Activated naive CD4-positive, alpha-beta T cell treated with anti-CD3 and anti-CD28 coated beads, Interleukin-2, amount 10 ng/mL, durations not matched to agents 7 days and 5 days (primary cell): ENCODE data around the gene BTBD9.
"Not testable (repeated sequence)": the region's sequence is repeated elsewhere in the genome, so short reads cannot be mapped to it uniquely, and the experiment has no call there.

Experiments used
- CTCF ChIA-PET: fragments of 350-600 bp; sonication (Branson Sonifier 250); formaldehyde crosslinking; loops from one replicate; lab custom pipeline; 2021; ENCODE audit warnings: antibody characterized with exemption; lab: Charles Lee
- DNase-seq: peaks from one replicate; pipeline ENCODE4 v3.0.0-alpha.2; 2020
- H3K27ac Mint-ChIP-seq: one replicate; pipeline ENCODE4 v1.8.0; 2021; ENCODE audit warnings: mild to moderate bottlenecking, moderate library complexity, mixed read lengths
- H3K27me3 Mint-ChIP-seq: one replicate; pipeline ENCODE4 v1.8.0; 2021; ENCODE audit warnings: mild to moderate bottlenecking, mixed read lengths
- H3K36me3 Mint-ChIP-seq: one replicate; pipeline ENCODE4 v1.8.0; 2021; ENCODE audit warnings: mixed read lengths
- H3K4me1 Mint-ChIP-seq: one replicate; pipeline ENCODE4 v1.8.0; 2021; ENCODE audit warnings: mixed read lengths
- H3K4me3 Mint-ChIP-seq: one replicate; pipeline ENCODE4 v1.8.0; 2021; ENCODE audit warnings: mild to moderate bottlenecking, moderate library complexity, mixed read lengths
- H3K9me3 Mint-ChIP-seq: one replicate; pipeline ENCODE4 v1.8.0; 2021; ENCODE audit warnings: mixed read lengths

Gene BTBD9

GRCh38 chr6:38436726-38437465 is 202.8 kb downstream of the BTBD9 start:
- CTCF ChIA-PET: no interaction called here
- H3K27ac Mint-ChIP-seq: no peak overlapping the region

GRCh38 chr6:38435330-38435729 is 204.4 kb downstream of the BTBD9 start:
- Mint-ChIP-seq H3K9me3 (peaks cover 5% of the 10 kb centered on the region), H3K27me3 (no peaks in the 10 kb centered on the region), H3K27ac (no peak overlapping the region), H3K4me1 (no peaks in the 10 kb centered on the region), H3K4me3 (no peak overlapping the region), H3K36me3 (no peaks in the 10 kb centered on the region)
- no peak for DNase-seq
- CTCF ChIA-PET: no interaction called here

More at GRCh38 chr6:38436726-38437465, 202.8 kb downstream of the BTBD9 start:
- Mint-ChIP-seq H3K36me3 (no peaks in the 10 kb centered on the region), H3K4me3 (no peak overlapping the region), H3K4me1 (no peaks in the 10 kb centered on the region), H3K9me3 (peaks cover 5% of the 10 kb centered on the region), H3K27me3 (no peaks in the 10 kb centered on the region)
- no peak for DNase-seq

GRCh38 chr6:38434051-38434450 is 205.7 kb downstream of the BTBD9 start:
- Mint-ChIP-seq H3K4me3 (no peak overlapping the region), H3K36me3 (no peaks in the 10 kb centered on the region), H3K4me1 (no peaks in the 10 kb centered on the region), H3K27ac (no peak overlapping the region), H3K9me3 (peaks cover 5% of the 10 kb centered on the region), H3K27me3 (no peaks in the 10 kb centered on the region)
- no peak for DNase-seq
- CTCF ChIA-PET: no interaction called here

GRCh38 chr6:38432479-38432878 is 207.2 kb downstream of the BTBD9 start:
- no peak overlapping the region for H3K27ac Mint-ChIP-seq
- H3K27me3 Mint-ChIP-seq: no peaks in the 10 kb centered on the region
- no peak for DNase-seq
- CTCF ChIA-PET: no interaction called here
- H3K4me1 Mint-ChIP-seq: no peaks in the 10 kb centered on the region
- no peaks in the 10 kb centered on the region for H3K36me3 Mint-ChIP-seq
- H3K9me3 Mint-ChIP-seq: peaks cover 5% of the 10 kb centered on the region
- H3K4me3 Mint-ChIP-seq: no peak overlapping the region

GRCh38 chr6:38432079-38432478 is 207.7 kb downstream of the BTBD9 start:
- H3K36me3 Mint-ChIP-seq: no peaks in the 10 kb centered on the region
- H3K27ac Mint-ChIP-seq: no peak overlapping the region
- no peak overlapping the region for H3K4me3 Mint-ChIP-seq
- CTCF ChIA-PET: no interaction called here
- H3K9me3 Mint-ChIP-seq: peaks cover 5% of the 10 kb centered on the region
- no peaks in the 10 kb centered on the region for H3K27me3 Mint-ChIP-seq
- no peaks in the 10 kb centered on the region for H3K4me1 Mint-ChIP-seq
- no peak for DNase-seq

GRCh38 chr6:38429546-38429945 is 210.2 kb downstream of the BTBD9 start:
- no peaks in the 10 kb centered on the region for H3K27me3 Mint-ChIP-seq
- H3K27ac Mint-ChIP-seq: no peak overlapping the region

GRCh38 chr6:38427492-38428210 is 212.1 kb downstream of the BTBD9 start:
- Mint-ChIP-seq H3K4me3 (no peak overlapping the region), H3K4me1 (no peaks in the 10 kb centered on the region), H3K27ac (no peak overlapping the region), H3K36me3 (no peaks in the 10 kb centered on the region), H3K27me3 (no peaks in the 10 kb centered on the region), H3K9me3 (peaks cover 4% of the 10 kb centered on the region)
- CTCF ChIA-PET: no interaction called here
- no peak for DNase-seq

More at GRCh38 chr6:38429546-38429945, 210.2 kb downstream of the BTBD9 start:
- H3K9me3 Mint-ChIP-seq: peaks cover 5% of the 10 kb centered on the region
- CTCF ChIA-PET: no interaction called here
- H3K36me3 Mint-ChIP-seq: no peaks in the 10 kb centered on the region
- H3K4me3 Mint-ChIP-seq: no peak overlapping the region
- no peak for DNase-seq
- H3K4me1 Mint-ChIP-seq: no peaks in the 10 kb centered on the region

GRCh38 chr6:38425788-38426488 is 213.8 kb downstream of the BTBD9 start:
- not testable (repeated sequence) for H3K4me3 Mint-ChIP-seq, H3K4me1 Mint-ChIP-seq, H3K36me3 Mint-ChIP-seq, DNase-seq, H3K9me3 Mint-ChIP-seq, H3K27ac Mint-ChIP-seq, H3K27me3 Mint-ChIP-seq
- CTCF ChIA-PET: interaction anchor here (0.6 kb wide), 1 partner anchor 44 kb away, joined by 3 read pairs; no protein-coding TSS in a partner anchor

GRCh38 chr6:38423746-38424145 is 216.0 kb downstream of the BTBD9 start:
- H3K4me1 Mint-ChIP-seq: no peaks in the 10 kb centered on the region

GRCh38 chr6:38420207-38420606 is 219.5 kb downstream of the BTBD9 start:
- CTCF ChIA-PET: no interaction called here
- H3K4me3 Mint-ChIP-seq: no peak overlapping the region

More at GRCh38 chr6:38423746-38424145, 216.0 kb downstream of the BTBD9 start:
- Mint-ChIP-seq H3K9me3 (no peaks in the 10 kb centered on the region), H3K4me3 (no peak overlapping the region), H3K27me3 (no peaks in the 10 kb centered on the region), H3K27ac (no peak overlapping the region), H3K36me3 (no peaks in the 10 kb centered on the region)
- CTCF ChIA-PET: no interaction called here
- no peak for DNase-seq

GRCh38 chr6:38417521-38417920 is 222.2 kb downstream of the BTBD9 start:
- Mint-ChIP-seq H3K4me1 (peaks cover 2% of the 10 kb centered on the region), H3K36me3 (no peaks in the 10 kb centered on the region), H3K4me3 (no peak overlapping the region), H3K27me3 (no peaks in the 10 kb centered on the region), H3K27ac (no peak overlapping the region), H3K9me3 (no peaks in the 10 kb centered on the region)
- CTCF ChIA-PET: no interaction called here
- DNase-seq: no peak

More at GRCh38 chr6:38420207-38420606, 219.5 kb downstream of the BTBD9 start:
- Mint-ChIP-seq H3K9me3 (no peaks in the 10 kb centered on the region), H3K4me1 (no peaks in the 10 kb centered on the region), H3K36me3 (no peaks in the 10 kb centered on the region), H3K27me3 (no peaks in the 10 kb centered on the region), H3K27ac (no peak overlapping the region)
- no peak for DNase-seq

GRCh38 chr6:38415231-38416005 is 224.3 kb downstream of the BTBD9 start:
- Mint-ChIP-seq H3K27me3 (no peaks in the 10 kb centered on the region), H3K27ac (no peak overlapping the region), H3K9me3 (no peaks in the 10 kb centered on the region), H3K36me3 (no peaks in the 10 kb centered on the region), H3K4me1 (peaks cover 2% of the 10 kb centered on the region), H3K4me3 (no peak overlapping the region)
- no peak for DNase-seq
- CTCF ChIA-PET: no interaction called here

GRCh38 chr6:38413102-38413800 is 226.5 kb downstream of the BTBD9 start:
- no peaks in the 10 kb centered on the region for H3K36me3 Mint-ChIP-seq
- CTCF ChIA-PET: no interaction called here
- no peak for DNase-seq
- peaks cover 2% of the 10 kb centered on the region for H3K4me1 Mint-ChIP-seq
- no peaks in the 10 kb centered on the region for H3K9me3 Mint-ChIP-seq
- no peak overlapping the region for H3K4me3 Mint-ChIP-seq
- no peak overlapping the region for H3K27ac Mint-ChIP-seq
- no peaks in the 10 kb centered on the region for H3K27me3 Mint-ChIP-seq
